GM18909 (cell line): Measurements from ENCODE around the gene HDAC4.

Experiments
- ATAC-seq: cut with Tn5 transposase; IDR thresholded peaks from one replicate; pipeline ENCODE4 v1.9.1; 2021; ENCODE audit warnings: mild to moderate bottlenecking; ENCODE audit not compliant: unreplicated experiment, poor library complexity

HDAC4 gene

GRCh38 chr2:239200646-239201530 is 199.9 kb downstream of the HDAC4 start:
- no peak for ATAC-seq

- ATAC-seq, result no peak
These were observed 201.6 kb downstream of the HDAC4 start for GRCh38 chr2:239199041-239199768.

GRCh38 chr2:239198221-239198620 is 202.6 kb downstream of the HDAC4 start:
- ATAC-seq, result no peak

GRCh38 chr2:239197146-239197545 is 203.7 kb downstream of the HDAC4 start:
- no peak for ATAC-seq

GRCh38 chr2:239196474-239197021 is 204.3 kb downstream of the HDAC4 start:
- ATAC-seq, result no peak

- no peak for ATAC-seq
These were observed 204.8 kb downstream of the HDAC4 start for GRCh38 chr2:239195992-239196391.

- ATAC-seq, result no peak
These were observed 205.4 kb downstream of the HDAC4 start for GRCh38 chr2:239195318-239195871.

GRCh38 chr2:239194731-239195317 is 206.0 kb downstream of the HDAC4 start:
- no peak for ATAC-seq

- ATAC-seq, result no peak
These were observed 206.7 kb downstream of the HDAC4 start for GRCh38 chr2:239193925-239194677.

GRCh38 chr2:239193401-239193811 is 207.4 kb downstream of the HDAC4 start:
- no peak for ATAC-seq

GRCh38 chr2:239192975-239193374 is 207.8 kb downstream of the HDAC4 start:
- ATAC-seq, result no peak

GRCh38 chr2:239192456-239192855 is 208.4 kb downstream of the HDAC4 start:
- no peak for ATAC-seq

- ATAC-seq, result no peak
These were observed 209.6 kb downstream of the HDAC4 start for GRCh38 chr2:239190921-239191885.

GRCh38 chr2:239190361-239190760 is 210.5 kb downstream of the HDAC4 start:
- ATAC-seq, result no peak

- no peak for ATAC-seq
These were observed 211.1 kb downstream of the HDAC4 start for GRCh38 chr2:239189711-239190131.

- no peak for ATAC-seq
These were observed 212.3 kb downstream of the HDAC4 start for GRCh38 chr2:239188536-239188935.

GRCh38 chr2:239187464-239188253 is 213.2 kb downstream of the HDAC4 start:
- ATAC-seq, result no peak
